Measurements from ENCODE around the gene DOC2A.
A peak's percentile ranks its signal among the peaks of the same experiment; 100 is the strongest.

Gene DOC2A

GRCh38 chr16:30033270-30033669, 22.4 kb upstream of the DOC2A start:
- H3K27ac Mint-ChIP-seq = no peak overlapping the region
- H3K9me3 Mint-ChIP-seq = no peaks in the 10 kb centered on the region
- peaks cover 1% of the 10 kb centered on the region for H3K36me3 Mint-ChIP-seq
- no peak for DNase-seq
- no peak overlapping the region for H3K4me3 Mint-ChIP-seq
- peaks cover 8% of the 10 kb centered on the region for H3K4me1 Mint-ChIP-seq
- H3K27me3 Mint-ChIP-seq = peaks cover 80% of the 10 kb centered on the region
- CTCF ChIA-PET = interaction anchor here (0.6 to 3.0 kb wide), 10 partner anchors 10 to 367 kb away, joined by 3 to 35 read pairs (median 4); no protein-coding TSS in a partner anchor

- CTCF ChIA-PET = interaction anchor here (0.6 to 3.0 kb wide), 34 partner anchors 8 to 917 kb away, joined by 3 to 35 read pairs (median 4); partner anchors contain the start of genes C16orf92, INO80E, TAOK2 and TMEM219
- peak; percentile 77 for DNase-seq
- H3K4me3 Mint-ChIP-seq = no peak overlapping the region
- H3K27me3 Mint-ChIP-seq = peaks cover 86% of the 10 kb centered on the region
- no peaks in the 10 kb centered on the region for H3K9me3 Mint-ChIP-seq
- H3K36me3 Mint-ChIP-seq = peaks cover 1% of the 10 kb centered on the region
- no peak overlapping the region for H3K27ac Mint-ChIP-seq
- H3K4me1 Mint-ChIP-seq = peaks cover 8% of the 10 kb centered on the region
Observed at GRCh38 chr16:30032083-30032819, 21.4 kb upstream of the DOC2A start.

- Mint-ChIP-seq H3K27me3 (peaks cover 91% of the 10 kb centered on the region), H3K4me1 (peaks cover 8% of the 10 kb centered on the region), H3K4me3 (no peak overlapping the region), H3K9me3 (no peaks in the 10 kb centered on the region), H3K36me3 (peaks cover 1% of the 10 kb centered on the region), H3K27ac (no peak overlapping the region)
- CTCF ChIA-PET = interaction anchor here (0.9 to 3.0 kb wide), 19 partner anchors 9 to 917 kb away, joined by 3 to 35 read pairs (median 5); partner anchors contain the start of genes C16orf92 and TMEM219
- no peak for DNase-seq
Observed at GRCh38 chr16:30031477-30031918, 20.7 kb upstream of the DOC2A start.

- DNase-seq = no peak
- H3K4me1 Mint-ChIP-seq = peaks cover 8% of the 10 kb centered on the region
- peaks cover 1% of the 10 kb centered on the region for H3K36me3 Mint-ChIP-seq
- H3K27me3 Mint-ChIP-seq = peaks cover 93% of the 10 kb centered on the region
- no peak within 1 kb of the TSS for H3K27ac Mint-ChIP-seq
- CTCF ChIA-PET = interaction anchor here (0.6 to 3.0 kb wide), 14 partner anchors 8 to 916 kb away, joined by 3 to 35 read pairs (median 5); partner anchors contain the start of genes C16orf92 and TMEM219
- no peak within 1 kb of the TSS for H3K4me3 Mint-ChIP-seq
- no peaks in the 10 kb centered on the region for H3K9me3 Mint-ChIP-seq
Observed at GRCh38 chr16:30030841-30031413, 20.1 kb upstream of the DOC2A start, which contains the start of gene TLCD3B. TLCD3B (minus strand) TSS chr16:30031271; CDS start chr16:30030527, 744 bp downstream.

GRCh38 chr16:30030011-30030685, 19.3 kb upstream of the DOC2A start:
- Mint-ChIP-seq H3K4me1 (peaks cover 8% of the 10 kb centered on the region), H3K27ac (no peak overlapping the region), H3K36me3 (peaks cover 1% of the 10 kb centered on the region), H3K4me3 (no peak overlapping the region), H3K9me3 (no peaks in the 10 kb centered on the region), H3K27me3 (peaks cover 93% of the 10 kb centered on the region)
- CTCF ChIA-PET = interaction anchor here (1.5 to 2.3 kb wide), 2 partner anchors 7 to 12 kb away, joined by 7 to 13 read pairs; partner anchors contain the start of gene C16orf92
- no peak for DNase-seq

GRCh38 chr16:30028438-30029076, 17.7 kb upstream of the DOC2A start:
- no peak overlapping the region for H3K4me3 Mint-ChIP-seq
- peaks cover 1% of the 10 kb centered on the region for H3K36me3 Mint-ChIP-seq
- CTCF ChIA-PET = no interaction called here
- no peak overlapping the region for H3K27ac Mint-ChIP-seq
- no peaks in the 10 kb centered on the region for H3K9me3 Mint-ChIP-seq
- peak; percentile 67 for DNase-seq
- peaks cover 88% of the 10 kb centered on the region for H3K27me3 Mint-ChIP-seq
- H3K4me1 Mint-ChIP-seq = peaks cover 8% of the 10 kb centered on the region

GRCh38 chr16:30027588-30028437, 17.0 kb upstream of the DOC2A start:
- H3K4me3 Mint-ChIP-seq = no peak overlapping the region
- no peak for DNase-seq

GRCh38 chr16:30026449-30026848, 15.6 kb upstream of the DOC2A start:
- no peaks in the 10 kb centered on the region for H3K9me3 Mint-ChIP-seq
- peaks cover 7% of the 10 kb centered on the region for H3K4me1 Mint-ChIP-seq
- peaks cover 85% of the 10 kb centered on the region for H3K27me3 Mint-ChIP-seq
- CTCF ChIA-PET = no interaction called here
- no peak for DNase-seq
- no peaks in the 10 kb centered on the region for H3K36me3 Mint-ChIP-seq
- no peak overlapping the region for H3K4me3 Mint-ChIP-seq
- H3K27ac Mint-ChIP-seq = no peak overlapping the region

More at GRCh38 chr16:30027588-30028437, 17.0 kb upstream of the DOC2A start:
- Mint-ChIP-seq H3K27me3 (peaks cover 91% of the 10 kb centered on the region), H3K36me3 (peaks cover 1% of the 10 kb centered on the region), H3K27ac (no peak overlapping the region), H3K4me1 (peaks cover 8% of the 10 kb centered on the region), H3K9me3 (no peaks in the 10 kb centered on the region)
- CTCF ChIA-PET = no interaction called here

- H3K27me3 Mint-ChIP-seq = peaks cover 85% of the 10 kb centered on the region
- H3K4me1 Mint-ChIP-seq = peaks cover 16% of the 10 kb centered on the region
- no peak for DNase-seq
- no peak overlapping the region for H3K4me3 Mint-ChIP-seq
- H3K36me3 Mint-ChIP-seq = no peaks in the 10 kb centered on the region
- no peak overlapping the region for H3K27ac Mint-ChIP-seq
- H3K9me3 Mint-ChIP-seq = no peaks in the 10 kb centered on the region
- CTCF ChIA-PET = no interaction called here
Observed at GRCh38 chr16:30025574-30025973, 14.7 kb upstream of the DOC2A start.

GRCh38 chr16:30025156-30025555, 14.3 kb upstream of the DOC2A start:
- H3K27me3 Mint-ChIP-seq = peaks cover 85% of the 10 kb centered on the region
- H3K36me3 Mint-ChIP-seq = no peaks in the 10 kb centered on the region
- no peaks in the 10 kb centered on the region for H3K9me3 Mint-ChIP-seq
- H3K4me1 Mint-ChIP-seq = peaks cover 14% of the 10 kb centered on the region
- H3K27ac Mint-ChIP-seq = no peak overlapping the region
- no peak for DNase-seq
- no peak overlapping the region for H3K4me3 Mint-ChIP-seq
- CTCF ChIA-PET = no interaction called here

- no peak for DNase-seq
- Mint-ChIP-seq H3K27me3 (peaks cover 84% of the 10 kb centered on the region), H3K27ac (no peak overlapping the region)
Observed at GRCh38 chr16:30024451-30024850, 13.6 kb upstream of the DOC2A start.

GRCh38 chr16:30023586-30023985, 12.8 kb upstream of the DOC2A start:
- H3K27ac Mint-ChIP-seq = no peak overlapping the region
- CTCF ChIA-PET = interaction anchor here (1.3 to 2.2 kb wide), 4 partner anchors 8 to 323 kb away, joined by 4 to 13 read pairs (median 8); partner anchors contain the start of gene TLCD3B
- H3K4me3 Mint-ChIP-seq = no peak overlapping the region

More at GRCh38 chr16:30024451-30024850, 13.6 kb upstream of the DOC2A start:
- CTCF ChIA-PET = no interaction called here
- H3K4me3 Mint-ChIP-seq = no peak overlapping the region
- H3K4me1 Mint-ChIP-seq = peaks cover 12% of the 10 kb centered on the region
- no peaks in the 10 kb centered on the region for H3K36me3 Mint-ChIP-seq
- no peaks in the 10 kb centered on the region for H3K9me3 Mint-ChIP-seq

GRCh38 chr16:30022887-30023286, 12.1 kb upstream of the DOC2A start, which contains the start of gene C16orf92:
C16orf92 (plus strand) TSS chr16:30023198; CDS start chr16:30023341, 143 bp downstream.
- Mint-ChIP-seq H3K4me3 (no peak within 1 kb of the TSS), H3K4me1 (peaks cover 12% of the 10 kb centered on the region)
- CTCF ChIA-PET = interaction anchor here (1.3 to 2.2 kb wide), 4 partner anchors 9 to 322 kb away, joined by 4 to 13 read pairs (median 8); partner anchors contain the start of gene TLCD3B

More at GRCh38 chr16:30023586-30023985, 12.8 kb upstream of the DOC2A start:
- Mint-ChIP-seq H3K4me1 (peaks cover 12% of the 10 kb centered on the region), H3K27me3 (peaks cover 84% of the 10 kb centered on the region), H3K36me3 (no peaks in the 10 kb centered on the region), H3K9me3 (no peaks in the 10 kb centered on the region)
- no peak for DNase-seq

More at GRCh38 chr16:30022887-30023286, 12.1 kb upstream of the DOC2A start, which contains the start of gene C16orf92:
- DNase-seq = no peak
- H3K36me3 Mint-ChIP-seq = no peaks in the 10 kb centered on the region
- H3K27me3 Mint-ChIP-seq = peaks cover 84% of the 10 kb centered on the region
- no peaks in the 10 kb centered on the region for H3K9me3 Mint-ChIP-seq
- H3K27ac Mint-ChIP-seq = no peak within 1 kb of the TSS

Measured in activated naive CD4-positive, alpha-beta T cell treated with anti-CD3 and anti-CD28 coated beads, Interleukin-2, amount 10 ng/mL, durations not matched to agents 7 days and 5 days (primary cell).